SK-N-SH (cell line): ENCODE results near the gene TOGARAM2. TPM values are rescaled to one million over a fixed set of nuclear protein-coding genes. Genes with fewer than 3 reads are reported as not detected.

ENCODE experiments used
- CTCF ChIA-PET: fragments of 300-600, 350-600 bp; formaldehyde crosslinking; extraction: SDS; loops from one replicate; lab custom pipeline; 2021; lab: Yijun Ruan, JAX
- POLR2A ChIA-PET: fragments of 350-600 bp; sonication (Branson Sonifier 250); formaldehyde crosslinking; extraction: SDS; loops from one replicate; lab custom pipeline; 2020; ENCODE audit warnings: antibody characterized with exemption, inconsistent platforms; lab: Yijun Ruan, JAX
- DNase-seq: peaks from one replicate; pipeline ENCODE4 v3.0.0; 2012
- H2AFZ ChIP-seq: fragments of 200-600 bp; sonication (generic); 2 replicates; pipeline ENCODE4 v1.8.1; 2016; ENCODE audit warnings: antibody characterized with exemption, mild to moderate bottlenecking, low read depth
- H3F3A ChIP-seq: fragments of 200-600 bp; sonication (generic); replicated peaks from 2 replicates; pipeline ENCODE3; 2016; ENCODE audit warnings: antibody characterized with exemption, mild to moderate bottlenecking; ENCODE audit not compliant: insufficient read depth
- H3K27ac ChIP-seq, 2 experiments: fragments of 200-500 bp in 1 of 2; fragments of 200-600 bp in 1 of 2; sonication (Bioruptor generic) in 1 of 2; sonication (generic), shearing (Covaris generic) in 1 of 2; 2 replicates each; pipeline versions ENCODE4 v1.5.1 to v1.6.1; 2014 to 2016; ENCODE audit warnings: low read depth in 2 of 2, inconsistent platforms in 1 of 2, low read length in 1 of 2, mild to moderate bottlenecking in 1 of 2, mixed read lengths in 1 of 2
- H3K27me3 ChIP-seq: fragments of 200-600 bp; sonication (generic), shearing (Covaris generic); 2 replicates; pipeline ENCODE4 v1.6.1; 2016; ENCODE audit warnings: mixed run types; ENCODE audit not compliant: insufficient read depth
- H3K36me3 ChIP-seq, 2 experiments: fragments of 200-500 bp in 1 of 2; fragments of 200-600 bp in 1 of 2; sonication (Bioruptor generic) in 1 of 2; sonication (generic) in 1 of 2; replicated peaks in 1 of 2; 2 replicates each; pipeline versions ENCODE3 to v1.5.1; 2014 to 2016; ENCODE audit warnings: low read length in 1 of 2, mild to moderate bottlenecking in 1 of 2; ENCODE audit not compliant: insufficient read depth in 2 of 2, control insufficient read depth in 1 of 2
- H3K4me1 ChIP-seq, 2 experiments: fragments of 200-500 bp in 1 of 2; fragments of 200-600 bp in 1 of 2; sonication (Bioruptor generic) in 1 of 2; sonication (generic), shearing (Covaris generic) in 1 of 2; 2 replicates each; pipeline versions ENCODE4 v1.5.1 to v1.6.1; 2014 to 2016; ENCODE audit warnings: low read depth in 1 of 2, low read length in 1 of 2, mixed run types in 1 of 2; ENCODE audit not compliant: insufficient read depth in 2 of 2, control insufficient read depth in 1 of 2
- H3K4me2 ChIP-seq: fragments of 200-600 bp; sonication (generic), shearing (Covaris generic); 2 replicates; pipeline ENCODE4 v1.6.1; 2017; ENCODE audit warnings: mixed run types
- H3K4me3 ChIP-seq, 2 experiments: fragments of 200-500 bp in 1 of 2; fragments of 200-600 bp in 1 of 2; sonication (Bioruptor generic) in 1 of 2; sonication (generic), shearing (Covaris generic) in 1 of 2; 2 replicates each; pipeline versions ENCODE4 v1.5.1 to v1.8.1; 2014 to 2016; ENCODE audit warnings: low read depth in 2 of 2, inconsistent platforms in 1 of 2, low read length in 1 of 2, mild to moderate bottlenecking in 1 of 2, mixed read lengths in 1 of 2, moderate library complexity in 1 of 2
- H3K79me2 ChIP-seq: fragments of 200-600 bp; sonication (generic); 2 replicates; pipeline ENCODE4 v1.8.1; 2017; ENCODE audit warnings: mild to moderate bottlenecking; ENCODE audit not compliant: insufficient read depth
- H3K9ac ChIP-seq: fragments of 200-600 bp; sonication (generic); 2 replicates; pipeline ENCODE4 v1.6.1; 2017; ENCODE audit warnings: mixed run types
- H3K9me2 ChIP-seq: fragments of 200-600 bp; sonication (generic); 2 replicates; pipeline ENCODE4 v1.6.1; 2017; ENCODE audit warnings: mixed run types
- H3K9me3 ChIP-seq: fragments of 200-600 bp; sonication (generic); 2 replicates; pipeline ENCODE4 v1.6.1; 2017; ENCODE audit warnings: mixed run types, mild to moderate bottlenecking, moderate library complexity
- H4K20me1 ChIP-seq: fragments of 200-600 bp; sonication (generic); 2 replicates; pipeline ENCODE4 v1.6.1; 2017; ENCODE audit warnings: mild to moderate bottlenecking, mixed run types; ENCODE audit not compliant: insufficient read depth
- CHD2 ChIP-seq: fragments of 150-350 bp; IDR thresholded peaks from 2 replicates; pipeline ENCODE4 v1.6.1; 2018; ENCODE audit warnings: low read length; ENCODE audit not compliant: partially characterized antibody
- EP300 ChIP-seq, 2 experiments: IDR thresholded peaks; 2 replicates each; pipeline versions ENCODE4 v1.4.0 to v1.6.1; 2012; ENCODE audit warnings: borderline replicate concordance in 1 of 2, low read depth in 1 of 2, low read length in 1 of 2
- EZH2phosphoT487 ChIP-seq: fragments of 200-600 bp; sonication (generic); IDR thresholded peaks from 2 replicates; pipeline ENCODE4 v1.6.1; 2017; ENCODE audit warnings: low read depth, mixed run types, mild to moderate bottlenecking, antibody characterized with exemption, moderate library complexity, borderline replicate concordance
- FOXM1 ChIP-seq: IDR thresholded peaks from 2 replicates; pipeline ENCODE4 v1.4.0; 2012; ENCODE audit warnings: low read depth, mild to moderate bottlenecking
- GATA2 ChIP-seq: sonication (generic); formaldehyde crosslinking; IDR thresholded peaks from 2 replicates; pipeline ENCODE4 v1.5.0; 2020; ENCODE audit warnings: mild to moderate bottlenecking, missing genetic modification reagents
- JUND ChIP-seq: IDR thresholded peaks from 2 replicates; pipeline ENCODE4 v1.4.0; 2012
- MEF2A ChIP-seq: IDR thresholded peaks from 2 replicates; pipeline ENCODE4 v1.4.0; 2012; ENCODE audit warnings: low read depth, borderline replicate concordance
- NFIC ChIP-seq: IDR thresholded peaks from 2 replicates; pipeline ENCODE4 v1.4.0; 2012; ENCODE audit warnings: borderline replicate concordance
- NRF1 ChIP-seq: IDR thresholded peaks from 2 replicates; pipeline ENCODE4 v1.6.1; 2012; ENCODE audit warnings: low read depth, mild to moderate bottlenecking, low read length
- POLR2AphosphoS5 ChIP-seq: IDR thresholded peaks from 2 replicates; pipeline ENCODE4 v1.6.1; 2012; ENCODE audit warnings: low read depth, low read length
- RAD21 ChIP-seq: IDR thresholded peaks from 2 replicates; pipeline ENCODE4 v1.6.1; 2012; ENCODE audit warnings: mild to moderate bottlenecking, low read length
- RFX5 ChIP-seq: IDR thresholded peaks from 2 replicates; pipeline ENCODE4 v1.6.1; 2012; ENCODE audit warnings: mild to moderate bottlenecking, improper control_type of control experiment, low read length
- SIN3A ChIP-seq: IDR thresholded peaks from 2 replicates; pipeline ENCODE4 v1.6.1; 2012; ENCODE audit warnings: low read depth, mild to moderate bottlenecking, low read length, moderate library complexity, borderline replicate concordance
- SMC3 ChIP-seq: IDR thresholded peaks from 2 replicates; pipeline ENCODE4 v1.6.1; 2012; ENCODE audit warnings: low read depth, low read length, improper control_type of control experiment
- TCF12 ChIP-seq: IDR thresholded peaks from 2 replicates; pipeline ENCODE4 v1.4.0; 2012
- TEAD4 ChIP-seq: IDR thresholded peaks from 2 replicates; pipeline ENCODE4 v1.4.0; 2012; ENCODE audit warnings: mild to moderate bottlenecking, borderline replicate concordance; ENCODE audit not compliant: insufficient read depth
- YY1 ChIP-seq: IDR thresholded peaks from 2 replicates; pipeline ENCODE4 v1.4.0; 2012; ENCODE audit warnings: low read depth, mild to moderate bottlenecking
- WGBS: methylation state at CpG from one replicate; pipeline ENCODE4 v1.1.6; 2017; ENCODE audit warnings: low lambda C conversion rate; 5-methylcytosine and 5-hydroxymethylcytosine counted together
- polyA plus RNA-seq, 3 experiments: library from polyadenylated mRNA; depleted of rRNA; stranded (reverse); fragments of >200 nt; gene quantifications; 2 replicates each; pipeline ENCODE4 v1.2.3, GENCODE V29; 2012
- TF ChIP-seq, protein P1 (sequence below): IDR thresholded peaks from 2 replicates; pipeline ENCODE4 v1.6.1; 2012; ENCODE audit warnings: mild to moderate bottlenecking, low read depth, low read length, moderate library complexity
- TF ChIP-seq, protein P2 (sequence below): IDR thresholded peaks from 2 replicates; pipeline ENCODE4 v1.4.0; 2012; ENCODE audit warnings: low read depth
- TF ChIP-seq, protein P3 (sequence below): fragments of 150-350 bp; IDR thresholded peaks from 2 replicates; pipeline ENCODE4 v1.6.1; 2016; ENCODE audit warnings: mild to moderate bottlenecking, low read depth, low read length
- TF ChIP-seq, protein P4 (sequence below): fragments of 150-350 bp; IDR thresholded peaks from 2 replicates; pipeline ENCODE4 v1.6.1; 2017; ENCODE audit warnings: antibody characterized with exemption, low read length, low read depth, borderline replicate concordance

The TOGARAM2 gene
- polyA plus RNA-seq, 1 of the 3 experiments (the other 2 are of a cell fraction), result 0.69 TPM

DNA sequence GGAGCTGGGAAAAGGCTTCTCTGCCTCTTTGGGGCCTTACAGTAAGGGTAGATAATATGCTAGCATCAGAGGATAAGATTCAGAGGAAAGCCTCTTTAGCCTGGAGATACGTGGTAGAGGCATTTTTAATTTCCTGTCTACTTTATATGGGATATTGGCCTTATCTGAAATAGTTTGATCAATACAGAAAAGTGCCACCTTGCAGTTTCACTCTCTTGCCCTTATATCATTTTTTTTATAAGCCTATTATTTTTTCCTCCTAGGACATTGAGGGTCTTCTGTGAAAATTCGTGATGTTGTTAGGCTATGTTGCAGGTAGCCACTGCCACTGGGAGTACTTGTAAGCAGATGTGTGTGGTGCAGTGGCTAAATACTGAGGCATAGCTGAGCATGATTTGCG lies 40.1 kb upstream of the TOGARAM2 start:
- Histone ChIP-seq H3K79me2 (peaks cover 14% of the 10 kb centered on the region; the same call in 1 of the 2 replicates), H3K27ac (no peak overlapping the region), H3K9ac (no peak overlapping the region), H2AFZ (no peak overlapping the region), H3K4me2 (no peak overlapping the region), H3K9me2 (no peaks in the 10 kb centered on the region), H3F3A (peaks cover 13% of the 10 kb centered on the region), H3K4me1 (no peaks in the 10 kb centered on the region), H3K9me3 (no peaks in the 10 kb centered on the region), H4K20me1 (no peaks in the 10 kb centered on the region), H3K4me3 (no peak overlapping the region), H3K36me3 (peaks cover 79 to 86% of the 10 kb centered on the region in 2 experiments), H3K27me3 (no peaks in the 10 kb centered on the region)
- TF ChIP-seq EP300 (IDR thresholded peaks at IDR 0.05; ENCODE audit: borderline replicate concordance in 1 of 2, low read depth in 1 of 2, low read length in 1 of 2) (no peak), SMC3 (no peak), RAD21 (no peak), TEAD4 (no peak), MEF2A (no peak), NRF1 (no peak), POLR2AphosphoS5 (no peak), JUND (no peak)
- TF ChIP-seq, protein P1, sequence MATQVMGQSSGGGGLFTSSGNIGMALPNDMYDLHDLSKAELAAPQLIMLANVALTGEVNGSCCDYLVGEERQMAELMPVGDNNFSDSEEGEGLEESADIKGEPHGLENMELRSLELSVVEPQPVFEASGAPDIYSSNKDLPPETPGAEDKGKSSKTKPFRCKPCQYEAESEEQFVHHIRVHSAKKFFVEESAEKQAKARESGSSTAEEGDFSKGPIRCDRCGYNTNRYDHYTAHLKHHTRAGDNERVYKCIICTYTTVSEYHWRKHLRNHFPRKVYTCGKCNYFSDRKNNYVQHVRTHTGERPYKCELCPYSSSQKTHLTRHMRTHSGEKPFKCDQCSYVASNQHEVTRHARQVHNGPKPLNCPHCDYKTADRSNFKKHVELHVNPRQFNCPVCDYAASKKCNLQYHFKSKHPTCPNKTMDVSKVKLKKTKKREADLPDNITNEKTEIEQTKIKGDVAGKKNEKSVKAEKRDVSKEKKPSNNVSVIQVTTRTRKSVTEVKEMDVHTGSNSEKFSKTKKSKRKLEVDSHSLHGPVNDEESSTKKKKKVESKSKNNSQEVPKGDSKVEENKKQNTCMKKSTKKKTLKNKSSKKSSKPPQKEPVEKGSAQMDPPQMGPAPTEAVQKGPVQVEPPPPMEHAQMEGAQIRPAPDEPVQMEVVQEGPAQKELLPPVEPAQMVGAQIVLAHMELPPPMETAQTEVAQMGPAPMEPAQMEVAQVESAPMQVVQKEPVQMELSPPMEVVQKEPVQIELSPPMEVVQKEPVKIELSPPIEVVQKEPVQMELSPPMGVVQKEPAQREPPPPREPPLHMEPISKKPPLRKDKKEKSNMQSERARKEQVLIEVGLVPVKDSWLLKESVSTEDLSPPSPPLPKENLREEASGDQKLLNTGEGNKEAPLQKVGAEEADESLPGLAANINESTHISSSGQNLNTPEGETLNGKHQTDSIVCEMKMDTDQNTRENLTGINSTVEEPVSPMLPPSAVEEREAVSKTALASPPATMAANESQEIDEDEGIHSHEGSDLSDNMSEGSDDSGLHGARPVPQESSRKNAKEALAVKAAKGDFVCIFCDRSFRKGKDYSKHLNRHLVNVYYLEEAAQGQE, result no peak
- TF ChIP-seq, protein P2, sequence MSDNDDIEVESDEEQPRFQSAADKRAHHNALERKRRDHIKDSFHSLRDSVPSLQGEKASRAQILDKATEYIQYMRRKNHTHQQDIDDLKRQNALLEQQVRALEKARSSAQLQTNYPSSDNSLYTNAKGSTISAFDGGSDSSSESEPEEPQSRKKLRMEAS, result no peak
- DNase-seq, result no peak
- ChIA-PET POLR2A (no interaction called here), CTCF (interaction anchor here (0.9 to 1.3 kb wide), 5 partner anchors 9 to 375 kb away, joined by 3 to 4 read pairs (median 4); no protein-coding TSS in a partner anchor)
- 95% methylated on average over 3 of the region's 3 CpGs for WGBS

DNA sequence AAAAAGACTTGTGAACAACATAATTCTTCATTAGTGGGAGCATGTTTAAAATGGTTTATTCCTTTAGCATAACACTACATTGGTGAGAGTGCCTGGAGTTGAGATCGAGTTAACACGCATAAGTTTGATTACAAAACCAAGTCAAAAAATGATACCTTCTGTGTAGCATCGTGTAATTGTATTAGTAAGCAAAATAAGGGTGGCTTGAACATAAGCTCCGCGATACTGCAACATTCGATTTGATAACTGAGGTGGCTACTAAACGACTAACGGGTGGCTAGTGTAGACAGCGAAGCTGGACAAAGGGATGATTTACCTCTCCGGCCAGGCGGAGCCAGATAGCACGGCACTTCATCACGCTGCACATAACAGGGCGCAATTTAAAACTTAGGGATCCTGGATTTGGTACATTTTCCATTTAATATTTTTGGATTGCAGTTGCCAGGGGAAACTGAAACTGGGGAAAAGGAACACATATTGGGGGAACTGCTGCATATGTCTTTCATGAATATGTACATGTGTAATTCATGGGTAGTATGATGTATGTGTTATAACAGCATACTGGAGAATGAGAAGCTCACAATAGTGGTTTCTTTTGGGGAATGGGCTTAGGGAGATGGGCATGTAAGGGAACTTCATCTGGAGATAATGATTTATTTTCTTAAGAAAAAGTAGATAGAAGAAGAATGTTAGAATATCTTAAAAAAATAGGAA lies 36.4 kb upstream of the TOGARAM2 start:
- ChIA-PET CTCF (interaction anchor here (1.2 to 3.0 kb wide), 4 partner anchors 12 to 350 kb away, joined by 3 to 8 read pairs (median 4); no protein-coding TSS in a partner anchor), POLR2A (interaction anchor here (0.6 kb wide), 1 partner anchor 12 kb away, joined by 3 read pairs; no protein-coding TSS in a partner anchor)
- Histone ChIP-seq H3K79me2 (no peaks in the 10 kb centered on the region), H3K27ac (no peak overlapping the region), H3K36me3 (peaks cover 85 to 89% of the 10 kb centered on the region in 2 experiments), H3K9ac (no peak overlapping the region), H3K4me3 (no peak overlapping the region), H3K9me2 (no peaks in the 10 kb centered on the region), H3K9me3 (no peaks in the 10 kb centered on the region), H3F3A (peaks cover 20% of the 10 kb centered on the region), H3K4me2 (no peak overlapping the region), H2AFZ (no peak overlapping the region), H4K20me1 (no peaks in the 10 kb centered on the region), H3K27me3 (no peaks in the 10 kb centered on the region), H3K4me1 (no peaks in the 10 kb centered on the region)
- no peak for DNase-seq
- WGBS, result 81% methylated on average over 14 of the region's 14 CpGs
- TF ChIP-seq FOXM1 (no peak), GATA2 (CRISPR knock-in tag) (no peak), SIN3A (no peak), CHD2 (no peak), RFX5 (no peak), SMC3 (no peak), YY1 (no peak), TCF12 (no peak), EZH2phosphoT487 (no peak), POLR2AphosphoS5 (no peak), NFIC (no peak), NRF1 (no peak), TEAD4 (no peak), EP300 (IDR thresholded peaks at IDR 0.05; ENCODE audit: borderline replicate concordance in 1 of 2, low read depth in 1 of 2, low read length in 1 of 2) (no peak)
- TF ChIP-seq, protein P3, sequence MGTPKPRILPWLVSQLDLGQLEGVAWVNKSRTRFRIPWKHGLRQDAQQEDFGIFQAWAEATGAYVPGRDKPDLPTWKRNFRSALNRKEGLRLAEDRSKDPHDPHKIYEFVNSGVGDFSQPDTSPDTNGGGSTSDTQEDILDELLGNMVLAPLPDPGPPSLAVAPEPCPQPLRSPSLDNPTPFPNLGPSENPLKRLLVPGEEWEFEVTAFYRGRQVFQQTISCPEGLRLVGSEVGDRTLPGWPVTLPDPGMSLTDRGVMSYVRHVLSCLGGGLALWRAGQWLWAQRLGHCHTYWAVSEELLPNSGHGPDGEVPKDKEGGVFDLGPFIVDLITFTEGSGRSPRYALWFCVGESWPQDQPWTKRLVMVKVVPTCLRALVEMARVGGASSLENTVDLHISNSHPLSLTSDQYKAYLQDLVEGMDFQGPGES, result no peak
- TF ChIP-seq, protein P4, sequence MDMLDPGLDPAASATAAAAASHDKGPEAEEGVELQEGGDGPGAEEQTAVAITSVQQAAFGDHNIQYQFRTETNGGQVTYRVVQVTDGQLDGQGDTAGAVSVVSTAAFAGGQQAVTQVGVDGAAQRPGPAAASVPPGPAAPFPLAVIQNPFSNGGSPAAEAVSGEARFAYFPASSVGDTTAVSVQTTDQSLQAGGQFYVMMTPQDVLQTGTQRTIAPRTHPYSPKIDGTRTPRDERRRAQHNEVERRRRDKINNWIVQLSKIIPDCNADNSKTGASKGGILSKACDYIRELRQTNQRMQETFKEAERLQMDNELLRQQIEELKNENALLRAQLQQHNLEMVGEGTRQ, result no peak
